ENCODE measurements around the gene PKN3. TPM values are rescaled to one million over a fixed set of nuclear protein-coding genes. Genes with fewer than 3 reads are reported as not detected.

PKN3 gene
- total and polyA plus RNA-seq, 9 of the 15 experiments (the other 6 are each of a cell fraction or from before 2014, with no cell fraction given): 0.82 to 49.2 (median 19.7) TPM

DNA sequence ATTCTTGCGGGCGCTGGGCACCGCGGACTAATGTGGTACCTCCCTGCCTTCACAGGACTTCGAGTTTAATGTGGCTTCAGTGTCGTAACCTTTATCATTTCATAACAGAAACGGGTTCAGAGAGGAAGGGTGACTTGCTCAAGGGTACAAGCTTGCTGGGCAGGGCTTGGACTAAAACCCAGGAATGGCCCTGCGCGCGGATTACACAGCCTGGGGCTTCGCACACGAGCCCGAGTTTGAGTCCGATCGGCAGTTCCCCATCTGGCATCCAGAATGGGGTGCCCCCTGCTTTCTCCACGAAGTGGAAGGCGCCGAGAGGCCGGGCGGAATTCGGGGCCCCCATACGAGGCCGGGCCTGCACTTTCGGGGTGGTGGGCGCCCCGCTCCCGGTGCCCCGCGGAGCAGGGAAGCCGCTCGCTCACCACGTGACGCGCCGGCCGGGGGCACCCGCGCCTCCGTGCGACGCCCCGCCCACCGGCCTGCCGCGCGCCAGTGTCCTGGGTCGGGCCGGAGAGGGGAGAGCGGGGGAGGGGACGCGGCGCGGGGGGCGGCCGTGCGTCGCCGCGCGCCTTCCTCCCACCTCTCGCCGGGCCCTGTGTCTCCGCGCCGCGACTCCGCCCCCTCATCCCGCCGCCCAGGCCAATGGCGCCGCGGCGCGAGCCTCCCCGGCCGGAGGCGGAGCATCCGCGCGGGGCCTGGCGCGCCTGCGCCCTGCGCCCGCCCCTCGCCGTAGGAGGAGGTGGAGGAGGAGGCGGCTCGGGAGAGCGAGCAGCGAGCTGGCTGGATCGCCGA lies 13.6 kb upstream of the PKN3 start, which contains the start of gene SET (continued):
- TF ChIP-seq ZNF586 (CRISPR knock-in tag; conservative IDR thresholded peaks at IDR 0.05): 0 out of 2 replicates have a peak, but pooled peaks have one; percentile 21
- TF ChIP-seq RNF2 (IDR thresholded peaks at IDR 0.05): no peak
- peak; percentile 68; the same call in 1 of the 2 replicates for TF ChIP-seq CREB1 (IDR thresholded peaks at IDR 0.05)
- TF ChIP-seq CREB1 (CRISPR knock-in tag; IDR thresholded peaks at IDR 0.05): no peak
- TF ChIP-seq TAF1 (IDR thresholded peaks at IDR 0.05; ENCODE audit: control insufficient read depth, extremely low read depth, insufficient read depth, low read length, severe bottlenecking): peak; percentile 93
- no peak for TF ChIP-seq NFIX (CRISPR knock-in tag; IDR thresholded peaks at IDR 0.05; ENCODE audit: low read depth)
- TF ChIP-seq TCFL5 (CRISPR knock-in tag; conservative IDR thresholded peaks at IDR 0.05): peak; percentile 57; the same call in 1 of the 2 replicates
- TF ChIP-seq BCOR (IDR thresholded peaks at IDR 0.05): no peak
- TF ChIP-seq POLR2H (tag; IDR thresholded peaks at IDR 0.05; ENCODE audit: low read depth): no peak
- no peak for TF ChIP-seq PTRF (tag; IDR thresholded peaks at IDR 0.05)
- TF ChIP-seq, protein P1, sequence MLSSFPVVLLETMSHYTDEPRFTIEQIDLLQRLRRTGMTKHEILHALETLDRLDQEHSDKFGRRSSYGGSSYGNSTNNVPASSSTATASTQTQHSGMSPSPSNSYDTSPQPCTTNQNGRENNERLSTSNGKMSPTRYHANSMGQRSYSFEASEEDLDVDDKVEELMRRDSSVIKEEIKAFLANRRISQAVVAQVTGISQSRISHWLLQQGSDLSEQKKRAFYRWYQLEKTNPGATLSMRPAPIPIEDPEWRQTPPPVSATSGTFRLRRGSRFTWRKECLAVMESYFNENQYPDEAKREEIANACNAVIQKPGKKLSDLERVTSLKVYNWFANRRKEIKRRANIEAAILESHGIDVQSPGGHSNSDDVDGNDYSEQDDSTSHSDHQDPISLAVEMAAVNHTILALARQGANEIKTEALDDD (IDR thresholded peaks at IDR 0.05): no peak
- no peak for TF ChIP-seq ZNF175 (CRISPR knock-in tag; IDR thresholded peaks at IDR 0.05; ENCODE audit: low read depth)
- TF ChIP-seq ZNF551 (CRISPR knock-in tag; IDR thresholded peaks at IDR 0.05): no peak
- TF ChIP-seq ZC3H11A (IDR thresholded peaks at IDR 0.05; ENCODE audit: low read depth, low read length): no peak
- TF ChIP-seq ZNF212 (CRISPR knock-in tag; IDR thresholded peaks at IDR 0.05): 0 out of 2 replicates have a peak, but pooled peaks have one; percentile 74
- no peak for TF ChIP-seq ZNF77 (CRISPR knock-in tag; IDR thresholded peaks at IDR 0.05)
- no peak; the same call in 1 of the 2 replicates for TF ChIP-seq ZNF133 (CRISPR knock-in tag; IDR thresholded peaks at IDR 0.05)
- TF ChIP-seq SAFB2 (IDR thresholded peaks at IDR 0.05; ENCODE audit: borderline replicate concordance, low read depth, low read length, severe bottlenecking): no peak
- 0 out of 2 replicates have a peak, but pooled peaks have one; percentile 68 for TF ChIP-seq MTF1 (CRISPR knock-in tag; IDR thresholded peaks at IDR 0.05; ENCODE audit: borderline replicate concordance)
- no peak for TF ChIP-seq RBM22 (IDR thresholded peaks at IDR 0.05; ENCODE audit: low read depth, low read length, poor library complexity, severe bottlenecking)
- TF ChIP-seq ZNF445 (CRISPR knock-in tag; IDR thresholded peaks at IDR 0.05; ENCODE audit: low read depth): peak; percentile 23; the same call in 1 of the 2 replicates
- no peak for TF ChIP-seq MYBL2 (IDR thresholded peaks at IDR 0.05; ENCODE audit: low read depth)
- TF ChIP-seq MYBL2 (CRISPR knock-in tag; IDR thresholded peaks at IDR 0.05; ENCODE audit: borderline replicate concordance): no peak
- peak; percentile 78 for TF ChIP-seq BHLHE40 (IDR thresholded peaks at IDR 0.05; ENCODE audit: low read length)
- no peak for TF ChIP-seq ZZZ3 (IDR thresholded peaks at IDR 0.05)
- TF ChIP-seq, protein P2, sequence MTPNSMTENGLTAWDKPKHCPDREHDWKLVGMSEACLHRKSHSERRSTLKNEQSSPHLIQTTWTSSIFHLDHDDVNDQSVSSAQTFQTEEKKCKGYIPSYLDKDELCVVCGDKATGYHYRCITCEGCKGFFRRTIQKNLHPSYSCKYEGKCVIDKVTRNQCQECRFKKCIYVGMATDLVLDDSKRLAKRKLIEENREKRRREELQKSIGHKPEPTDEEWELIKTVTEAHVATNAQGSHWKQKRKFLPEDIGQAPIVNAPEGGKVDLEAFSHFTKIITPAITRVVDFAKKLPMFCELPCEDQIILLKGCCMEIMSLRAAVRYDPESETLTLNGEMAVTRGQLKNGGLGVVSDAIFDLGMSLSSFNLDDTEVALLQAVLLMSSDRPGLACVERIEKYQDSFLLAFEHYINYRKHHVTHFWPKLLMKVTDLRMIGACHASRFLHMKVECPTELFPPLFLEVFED (CRISPR knock-in tag; conservative IDR thresholded peaks at IDR 0.05): peak; percentile 79; the same call in 1 of the 2 replicates
- no peak for TF ChIP-seq ZNF274 (IDR thresholded peaks at IDR 0.05; ENCODE audit: borderline replicate concordance, low read depth, low read length)
- TF ChIP-seq GTF2A2 (tag; IDR thresholded peaks at IDR 0.05): no peak
- TF ChIP-seq, protein P3, sequence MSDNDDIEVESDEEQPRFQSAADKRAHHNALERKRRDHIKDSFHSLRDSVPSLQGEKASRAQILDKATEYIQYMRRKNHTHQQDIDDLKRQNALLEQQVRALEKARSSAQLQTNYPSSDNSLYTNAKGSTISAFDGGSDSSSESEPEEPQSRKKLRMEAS (CRISPR knock-in tag; IDR thresholded peaks at IDR 0.05): peak; percentile 82

All from K562 (cell line).